SHP77 (cell line): ENCODE results near the gene PCNX2.

Experiments
- DNase-seq, 2 experiments: peaks; one replicate each; lab custom pipeline; 2025; lab: John Stamatoyannopoulos, UW

PCNX2 gene

DNA sequence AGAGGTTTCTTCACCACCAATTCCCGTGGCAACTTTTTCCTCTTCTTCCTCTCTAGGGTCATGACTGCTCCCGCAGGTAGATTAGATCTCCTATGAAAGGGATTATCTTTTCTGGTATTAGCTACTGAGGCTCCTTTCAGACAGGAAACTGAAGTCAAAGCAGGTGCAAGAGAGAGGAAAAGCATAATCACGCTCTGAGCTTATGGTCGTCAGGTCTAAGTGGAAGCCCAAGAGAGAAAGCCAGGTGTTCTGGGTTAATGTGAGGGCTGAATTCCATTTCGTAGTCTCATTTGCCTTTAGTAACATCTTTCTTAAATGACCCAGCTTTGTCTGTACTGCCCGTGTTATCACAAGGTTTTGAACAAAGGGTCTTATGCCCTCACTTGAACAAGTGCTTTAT is 23.7 kb upstream of the PCNX2 start:
- no peak for DNase-seq

DNA sequence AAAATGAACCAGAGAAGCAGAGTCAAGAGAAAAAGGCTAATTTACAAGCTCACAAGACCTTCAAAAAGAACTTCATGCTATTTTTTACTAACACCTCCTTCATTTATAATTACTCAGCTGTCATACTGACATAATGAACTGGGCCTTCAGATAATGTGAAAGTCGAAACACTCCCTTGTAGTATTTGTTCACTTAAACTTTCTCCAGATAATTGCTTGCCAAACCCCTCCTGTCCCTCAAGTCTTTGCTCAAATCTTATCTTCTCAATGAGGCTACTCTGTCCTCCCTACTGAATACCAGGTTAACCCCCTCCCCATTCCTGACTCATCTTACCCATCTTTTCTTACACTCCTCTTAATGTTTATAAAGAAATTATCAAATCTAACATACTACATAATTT is 20.9 kb upstream of the PCNX2 start:
- no peak for DNase-seq

DNA sequence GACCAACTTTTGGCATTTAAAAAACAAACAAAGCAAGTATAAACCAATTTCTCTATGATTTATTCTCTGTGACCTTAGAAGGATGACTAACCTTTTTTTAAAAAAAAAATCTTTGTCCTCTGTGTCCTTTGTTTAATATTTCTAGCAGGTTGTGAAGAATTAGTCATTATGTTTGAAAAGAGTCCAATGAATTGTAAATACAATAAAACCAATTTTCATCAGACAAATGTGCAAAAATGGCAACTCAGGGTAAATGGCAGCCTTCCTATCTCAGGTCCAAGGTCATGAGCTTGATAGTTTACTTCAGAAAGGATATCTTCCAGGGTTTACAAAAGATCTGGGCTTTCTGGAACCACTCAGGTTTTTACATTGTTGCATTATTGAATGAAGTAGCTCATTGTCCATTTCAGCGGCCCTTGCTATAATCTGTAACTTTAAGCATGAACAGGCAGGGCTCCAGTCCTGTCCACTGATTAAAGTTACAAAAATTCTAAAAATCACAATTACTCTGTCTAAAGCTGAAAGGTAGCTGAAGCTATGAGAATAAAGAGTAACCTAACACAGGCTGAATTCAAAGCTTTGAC is 20.3 kb upstream of the PCNX2 start:
- DNase-seq = no peak

GRCh38 chr1:233313434-233314155 is 18.1 kb upstream of the PCNX2 start:
- DNase-seq = no peak

DNA sequence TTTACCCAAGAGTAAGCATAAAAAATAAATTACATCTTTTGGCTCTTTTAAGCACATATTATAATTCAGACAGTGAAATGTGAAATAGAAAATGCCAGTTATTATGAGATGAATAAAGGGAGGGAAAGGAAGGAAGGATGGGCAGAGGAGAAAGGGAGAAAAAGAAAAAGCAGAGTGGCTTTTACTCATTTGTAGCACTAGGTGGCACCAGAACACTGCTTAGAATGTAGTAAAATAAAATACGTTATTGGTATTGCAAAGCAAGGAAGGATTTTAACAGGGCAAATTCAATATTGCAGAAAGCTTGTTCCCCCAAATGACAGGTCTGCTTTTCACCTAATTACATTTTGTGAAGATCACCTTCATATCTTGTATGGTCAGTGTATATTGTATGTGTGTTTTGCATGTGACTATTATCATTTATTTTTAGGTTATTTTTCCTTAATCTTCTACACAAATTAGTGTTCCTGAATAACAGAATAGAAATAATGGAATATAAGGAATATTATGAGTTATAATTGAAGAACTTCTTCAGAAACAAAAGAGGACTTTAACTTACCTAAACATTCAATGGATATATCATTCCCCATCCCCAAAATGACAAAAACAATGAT is 9.1 kb upstream of the PCNX2 start:
- DNase-seq = peak; percentile 38 to 54

- DNase-seq = no peak
Measured at GRCh38 chr1:233300326-233300725, 4.8 kb upstream of the PCNX2 start.

GRCh38 chr1:233299450-233299849 is 3.9 kb upstream of the PCNX2 start:
- DNase-seq = no peak

- DNase-seq = no peak
Measured at GRCh38 chr1:233295975-233296322, 424 bp upstream of the PCNX2 start.

DNA sequence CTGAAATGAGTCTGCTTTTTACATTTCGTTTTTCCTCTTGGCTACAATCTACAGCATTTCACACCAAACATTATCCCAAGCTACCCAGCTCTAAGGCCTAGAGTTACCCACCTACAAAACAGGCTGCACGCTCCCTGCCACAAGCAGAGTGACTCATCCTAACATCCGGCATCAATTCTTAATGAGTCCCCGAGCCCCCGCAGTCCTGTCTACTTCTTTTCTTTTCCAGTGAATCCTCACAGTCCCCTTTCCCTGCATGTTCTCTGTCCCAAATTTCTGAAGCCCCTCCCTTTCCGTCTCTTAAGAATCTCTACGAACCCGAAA is 650 bp downstream of the PCNX2 start:
- peak; percentile 31 to 34 for DNase-seq

DNA sequence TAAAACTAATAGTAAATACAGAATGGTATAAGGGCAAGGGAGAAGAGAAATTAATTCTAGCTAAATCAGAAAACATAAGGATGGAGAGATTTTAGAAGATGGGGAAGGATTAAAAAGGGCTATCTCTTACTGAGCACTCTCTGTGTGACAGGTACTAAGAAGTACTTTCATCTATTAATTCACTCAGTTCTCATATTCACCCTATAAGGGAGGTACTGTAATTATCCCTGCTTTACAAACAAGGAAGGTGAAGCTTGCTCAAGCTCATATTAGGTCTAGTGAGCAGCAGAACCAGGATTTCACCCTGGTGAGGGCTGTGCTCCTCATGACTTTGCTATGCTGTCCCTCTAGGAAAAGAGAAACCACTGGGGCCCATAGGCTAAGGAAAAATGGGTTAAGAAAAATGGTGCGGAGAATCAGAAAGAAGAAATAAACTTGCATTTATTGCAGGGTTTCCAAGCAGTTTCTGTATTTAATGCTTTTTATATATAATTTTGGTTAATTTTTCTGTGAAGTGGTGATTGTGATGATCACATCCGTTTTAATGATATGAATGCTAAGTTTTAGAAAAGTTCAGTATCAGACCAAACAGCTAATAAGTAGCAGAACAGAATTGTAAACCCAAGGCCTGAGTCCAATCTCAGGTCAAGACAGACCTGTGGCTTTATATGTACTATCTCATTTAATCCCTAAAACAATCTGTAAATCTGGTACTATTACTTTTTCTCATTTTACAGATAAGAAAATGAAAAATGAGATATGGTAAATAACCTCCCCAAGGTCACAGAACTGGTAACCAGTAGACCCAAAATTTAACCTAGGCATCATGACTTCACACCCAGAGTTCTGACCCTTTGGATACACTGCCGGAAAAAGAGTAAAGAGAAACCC is 1.7 kb downstream of the PCNX2 start:
- DNase-seq = no peak

- DNase-seq = no peak
Measured at GRCh38 chr1:233290396-233291034, 5.0 kb downstream of the PCNX2 start.

DNA sequence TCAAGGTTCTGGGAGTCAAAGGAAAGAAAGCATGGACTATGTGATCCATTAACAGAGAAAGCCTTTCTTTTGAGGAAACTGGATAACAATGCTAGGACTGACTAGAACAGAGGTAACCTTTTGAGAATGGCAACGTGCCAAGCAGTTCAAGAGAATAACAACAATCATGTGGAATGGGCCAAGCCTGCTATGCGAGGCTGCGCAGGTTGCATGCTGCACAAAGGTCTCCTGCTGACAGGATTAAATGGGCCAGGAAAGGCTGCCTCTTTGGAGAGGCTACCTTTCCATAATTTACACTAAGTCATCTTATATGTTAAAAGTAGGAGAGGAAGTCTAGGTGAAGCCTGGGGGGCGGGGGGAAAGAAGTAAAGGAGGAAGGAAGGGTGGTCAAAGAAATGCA is 5.8 kb downstream of the PCNX2 start:
- DNase-seq = no peak

DNA sequence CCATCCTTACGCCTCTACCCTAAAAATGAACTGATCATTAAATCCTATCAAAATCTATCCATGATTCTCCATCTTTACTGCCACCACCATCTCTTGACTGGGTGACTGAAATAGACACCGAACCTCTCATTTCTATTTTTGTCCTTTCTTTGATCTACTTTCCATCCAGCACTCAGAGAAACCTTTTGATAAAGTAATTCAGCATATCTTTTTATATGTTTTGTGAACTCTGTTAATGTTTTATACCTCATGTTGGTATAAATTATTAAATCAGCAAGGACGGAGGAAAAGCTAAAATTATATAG is 13.0 kb downstream of the PCNX2 start:
- no peak for DNase-seq

GRCh38 chr1:233281711-233282581 is 13.6 kb downstream of the PCNX2 start:
- no peak for DNase-seq

DNA sequence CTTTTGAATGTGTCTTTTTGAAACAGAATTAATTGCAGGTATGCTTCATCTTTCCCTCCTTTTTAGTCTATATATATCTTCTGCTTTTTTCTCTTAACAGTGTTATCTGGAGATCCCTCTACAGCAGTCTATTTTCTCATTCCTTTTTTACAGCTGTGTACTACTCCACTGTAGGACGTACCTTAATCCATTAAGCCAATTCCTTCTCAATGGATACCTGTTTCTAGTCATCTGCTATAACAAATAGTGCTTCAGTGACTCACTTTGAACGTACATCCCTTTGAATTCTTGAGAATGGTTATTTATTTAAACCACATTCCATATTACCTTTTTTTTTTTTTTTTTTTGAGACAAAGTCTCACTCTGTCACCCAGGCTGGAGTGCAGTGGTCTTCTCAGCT is 15.6 kb downstream of the PCNX2 start:
- no peak for DNase-seq

DNA sequence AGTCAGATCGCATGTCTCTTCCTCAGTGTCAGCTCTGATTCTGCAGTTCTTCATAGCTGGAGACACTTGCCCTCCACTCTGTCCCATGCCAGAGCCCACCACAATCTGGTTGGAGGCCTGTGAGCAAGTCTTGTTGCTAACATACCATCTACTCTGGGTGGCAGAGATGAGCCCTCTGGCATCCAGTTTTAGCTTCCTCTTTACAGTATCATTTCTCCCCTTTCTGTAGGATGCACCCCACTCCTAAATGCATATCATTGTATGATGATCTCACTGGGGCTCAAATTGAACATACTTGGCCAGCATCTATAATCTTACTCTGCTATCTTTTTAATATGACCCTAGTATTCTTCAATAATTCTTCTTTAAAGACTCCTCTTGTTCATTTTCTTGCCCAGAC is 16.9 kb downstream of the PCNX2 start:
- no peak for DNase-seq

GRCh38 chr1:233277637-233278606 is 17.6 kb downstream of the PCNX2 start:
- no peak for DNase-seq

DNA sequence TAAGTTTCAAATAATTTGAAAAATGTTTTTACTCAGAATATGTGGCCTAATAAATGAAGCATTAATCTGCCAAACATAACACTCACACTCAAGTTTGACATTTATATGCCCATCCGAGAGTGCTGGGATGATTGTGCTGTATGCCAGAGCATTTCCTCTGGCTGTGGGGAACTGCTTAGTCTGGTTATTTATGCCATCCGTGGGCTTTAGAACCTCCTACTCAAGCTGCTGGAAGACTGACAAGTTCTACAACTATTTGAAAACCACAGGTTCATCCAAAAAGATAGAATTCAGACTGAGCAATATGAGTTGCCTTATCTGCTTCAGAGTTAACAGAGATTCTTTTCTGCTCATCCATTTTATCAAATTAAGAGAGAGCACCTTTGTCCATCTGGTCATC is 25.9 kb downstream of the PCNX2 start:
- no peak for DNase-seq

DNA sequence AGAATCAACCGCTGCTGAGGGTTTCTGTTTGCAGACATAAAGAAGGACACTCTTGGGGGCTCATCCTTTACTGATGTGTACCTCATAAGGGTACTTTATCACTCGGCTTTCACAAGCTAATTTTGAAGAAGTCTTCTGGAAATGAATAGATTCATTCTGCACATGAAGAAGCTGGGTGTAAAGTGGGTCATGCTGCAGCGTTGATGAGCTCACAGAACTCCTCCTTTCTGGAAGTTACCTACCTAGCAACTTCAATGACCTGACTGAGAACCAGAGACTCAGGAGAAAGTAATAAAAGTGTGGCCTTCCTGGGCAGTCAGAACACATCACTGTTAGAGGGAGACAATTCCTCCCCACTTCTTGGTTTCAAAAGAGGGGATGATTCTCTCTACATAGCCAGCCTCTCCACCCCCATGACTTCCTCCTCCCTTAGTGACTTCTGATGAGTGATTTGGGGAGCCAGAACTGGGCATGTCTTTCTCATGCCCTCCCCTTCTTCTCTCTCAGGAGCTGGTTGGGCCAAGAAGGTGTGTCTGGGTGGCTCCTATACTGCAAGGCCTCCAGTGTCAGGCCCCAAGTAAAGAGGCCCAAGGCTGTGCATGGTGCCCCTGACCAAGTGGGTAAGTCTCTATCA is 27.0 kb downstream of the PCNX2 start:
- DNase-seq = no peak

DNA sequence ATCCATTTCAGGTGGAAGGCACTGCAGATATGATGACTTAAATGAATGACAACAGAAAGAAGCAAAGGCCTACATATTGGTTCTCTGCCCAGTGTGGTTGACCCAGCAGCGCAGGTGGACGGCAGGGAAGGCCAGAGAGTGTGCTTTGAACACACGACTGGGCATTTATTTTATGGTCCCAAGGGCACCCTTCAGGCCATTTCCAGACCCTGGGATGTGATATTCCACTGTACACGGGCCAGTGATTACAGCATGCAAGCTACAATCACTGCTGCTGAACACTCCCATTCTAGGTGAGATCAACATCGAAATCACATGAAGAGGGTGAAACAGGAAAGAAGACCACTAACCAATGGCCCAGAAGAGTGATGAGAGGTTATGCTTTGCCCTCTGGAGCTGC is 33.8 kb downstream of the PCNX2 start:
- DNase-seq = no peak
